ENCODE results near the gene KRT15.

DNA sequence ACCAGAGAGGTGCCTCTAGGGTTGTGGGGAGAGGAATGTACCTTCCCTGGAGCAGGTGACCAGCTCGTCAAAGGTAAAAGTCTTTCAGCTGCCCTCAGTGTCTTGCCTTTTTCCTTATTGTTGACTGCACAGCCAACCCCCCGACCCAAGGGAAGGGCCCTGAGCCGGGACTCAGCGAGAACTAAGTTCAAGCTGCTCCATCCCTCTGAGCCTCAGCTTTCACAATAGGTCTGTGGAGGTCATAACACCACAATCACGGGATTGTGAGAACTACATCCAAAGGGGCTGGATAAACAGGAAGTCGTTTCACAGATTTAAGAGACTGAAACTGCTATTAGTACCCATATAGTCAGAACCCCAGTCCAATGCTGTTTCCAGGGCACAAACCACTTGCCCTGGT is 26.3 kb downstream of the KRT15 start:
- TF ChIP-seq EZH2phosphoT487 (IDR thresholded peaks at IDR 0.05; ENCODE audit: low read length) = no peak
- TF ChIP-seq, protein P1, sequence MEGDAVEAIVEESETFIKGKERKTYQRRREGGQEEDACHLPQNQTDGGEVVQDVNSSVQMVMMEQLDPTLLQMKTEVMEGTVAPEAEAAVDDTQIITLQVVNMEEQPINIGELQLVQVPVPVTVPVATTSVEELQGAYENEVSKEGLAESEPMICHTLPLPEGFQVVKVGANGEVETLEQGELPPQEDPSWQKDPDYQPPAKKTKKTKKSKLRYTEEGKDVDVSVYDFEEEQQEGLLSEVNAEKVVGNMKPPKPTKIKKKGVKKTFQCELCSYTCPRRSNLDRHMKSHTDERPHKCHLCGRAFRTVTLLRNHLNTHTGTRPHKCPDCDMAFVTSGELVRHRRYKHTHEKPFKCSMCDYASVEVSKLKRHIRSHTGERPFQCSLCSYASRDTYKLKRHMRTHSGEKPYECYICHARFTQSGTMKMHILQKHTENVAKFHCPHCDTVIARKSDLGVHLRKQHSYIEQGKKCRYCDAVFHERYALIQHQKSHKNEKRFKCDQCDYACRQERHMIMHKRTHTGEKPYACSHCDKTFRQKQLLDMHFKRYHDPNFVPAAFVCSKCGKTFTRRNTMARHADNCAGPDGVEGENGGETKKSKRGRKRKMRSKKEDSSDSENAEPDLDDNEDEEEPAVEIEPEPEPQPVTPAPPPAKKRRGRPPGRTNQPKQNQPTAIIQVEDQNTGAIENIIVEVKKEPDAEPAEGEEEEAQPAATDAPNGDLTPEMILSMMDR (IDR thresholded peaks at IDR 0.05; ENCODE audit: low read length) = no peak
